Measurements from ENCODE around the gene ORAI2.
"Not testable (repeated sequence)": the region's sequence is repeated elsewhere in the genome, so short reads cannot be mapped to it uniquely, and the experiment has no call there.

Gene ORAI2

DNA sequence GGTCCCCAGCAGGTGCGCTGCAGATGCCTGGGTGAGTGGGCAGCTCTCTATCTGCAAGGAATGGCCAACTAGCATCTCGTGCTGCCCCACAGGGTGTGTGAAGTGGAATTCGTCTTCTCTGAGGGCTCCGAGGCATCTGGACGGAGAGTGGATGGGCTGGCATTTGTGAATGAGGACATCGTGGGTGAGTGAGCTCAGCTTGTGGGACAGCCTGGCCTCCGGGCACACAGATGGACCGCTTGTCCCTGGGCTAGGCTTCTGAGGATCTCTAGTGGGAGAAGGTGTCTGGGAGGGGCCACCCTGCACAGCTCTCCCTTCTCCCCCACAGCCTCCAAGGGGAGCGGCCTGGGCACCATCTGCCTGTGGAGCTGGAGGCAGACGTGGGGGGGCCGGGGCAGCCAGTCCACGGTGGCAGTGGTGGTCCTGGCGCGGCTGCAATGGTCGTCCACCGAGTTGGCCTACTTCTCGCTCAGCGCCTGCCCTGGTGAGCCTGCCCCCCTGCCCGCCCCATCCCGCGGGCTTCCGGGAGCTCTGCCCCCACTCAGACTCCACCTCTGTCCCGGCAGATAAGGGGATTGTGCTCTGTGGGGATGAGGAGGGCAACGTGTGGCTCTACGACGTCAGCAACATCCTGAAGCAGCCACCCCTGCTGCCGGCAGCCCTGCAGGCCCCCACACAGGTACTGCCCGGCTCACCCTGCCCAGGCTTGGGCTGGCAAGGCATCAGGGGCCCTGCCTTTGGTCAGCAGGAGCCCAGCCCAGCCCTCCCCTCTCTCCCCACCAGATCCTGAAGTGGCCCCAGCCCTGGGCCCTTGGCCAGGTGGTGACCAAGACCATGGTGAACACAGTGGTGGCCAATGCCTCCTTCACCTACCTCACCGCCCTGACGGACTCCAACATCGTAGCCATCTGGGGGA lies 39.0 kb downstream of the ORAI2 start:
- no peak for DNase-seq

DNA sequence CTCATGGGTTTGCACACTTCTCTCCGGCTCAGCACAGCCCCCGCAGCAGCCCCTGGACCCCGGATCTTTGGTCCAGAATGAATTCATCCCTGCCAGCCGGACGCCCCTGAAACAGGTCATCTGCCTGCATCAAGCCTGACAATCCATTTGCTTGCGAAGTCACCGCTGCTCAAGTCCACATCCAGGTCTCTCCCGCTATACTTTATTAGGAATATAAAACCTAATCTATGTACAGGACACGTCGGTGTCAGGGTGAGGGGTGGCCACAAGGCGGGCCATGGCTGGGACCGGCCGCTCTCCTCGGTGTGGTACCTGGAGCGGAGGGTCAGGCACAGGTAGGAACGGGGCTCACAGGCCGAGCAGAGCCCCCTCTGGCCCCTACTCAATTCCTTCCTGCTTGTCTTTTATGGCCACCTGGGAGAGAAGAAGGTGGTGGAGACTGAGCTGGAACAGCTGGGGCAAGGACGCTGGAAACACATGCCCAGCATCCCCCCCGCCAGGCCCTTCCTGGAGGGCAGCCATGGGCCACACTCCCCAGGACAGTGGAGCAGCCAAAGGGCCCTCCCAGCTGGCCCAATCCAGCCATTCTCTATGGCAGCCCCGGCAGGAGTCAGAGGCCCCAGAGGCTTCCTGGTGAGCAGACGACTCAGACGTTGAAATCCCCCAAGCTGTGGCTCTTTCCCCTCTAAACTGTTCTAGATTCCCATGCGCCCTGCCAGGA lies 40.1 kb downstream of the ORAI2 start:
- no peak for DNase-seq

- not testable (repeated sequence) for DNase-seq
Observed at GRCh38 chr7:102474116-102474515, 40.7 kb downstream of the ORAI2 start.

DNA sequence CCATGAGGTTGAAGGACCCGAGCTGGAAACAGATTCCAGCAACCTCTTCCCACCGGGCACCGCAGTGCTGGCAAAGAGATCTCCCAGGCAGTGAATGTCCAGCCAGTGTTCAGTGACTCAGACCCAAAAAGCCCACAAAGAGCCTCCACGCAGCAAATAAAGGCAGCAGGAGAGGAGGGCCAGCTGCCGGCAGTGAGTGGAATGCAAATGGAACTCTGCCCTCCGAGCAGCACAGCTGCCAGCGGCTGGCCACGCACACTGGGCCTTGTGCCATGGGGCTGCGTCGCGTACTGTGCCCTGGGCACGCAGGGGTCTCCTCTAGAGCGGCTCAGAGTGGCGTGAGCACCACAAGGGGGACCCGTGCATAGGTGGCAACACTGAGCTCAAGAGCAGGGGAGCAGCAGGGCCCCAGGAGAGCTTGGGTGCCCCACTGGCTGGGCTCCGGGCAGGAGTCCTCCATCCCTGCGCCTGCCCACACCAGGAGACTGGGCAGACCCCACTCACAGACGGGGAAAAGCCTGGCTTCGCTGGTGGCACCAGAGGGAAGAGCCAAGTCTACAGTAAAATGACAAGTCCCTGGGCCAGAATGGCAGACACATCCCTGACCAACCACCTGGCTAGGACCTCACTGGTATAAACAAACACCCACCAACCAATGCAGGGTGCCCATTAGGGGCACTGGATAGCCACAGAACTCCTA lies 41.5 kb downstream of the ORAI2 start:
- not testable (repeated sequence) for DNase-seq

DNA sequence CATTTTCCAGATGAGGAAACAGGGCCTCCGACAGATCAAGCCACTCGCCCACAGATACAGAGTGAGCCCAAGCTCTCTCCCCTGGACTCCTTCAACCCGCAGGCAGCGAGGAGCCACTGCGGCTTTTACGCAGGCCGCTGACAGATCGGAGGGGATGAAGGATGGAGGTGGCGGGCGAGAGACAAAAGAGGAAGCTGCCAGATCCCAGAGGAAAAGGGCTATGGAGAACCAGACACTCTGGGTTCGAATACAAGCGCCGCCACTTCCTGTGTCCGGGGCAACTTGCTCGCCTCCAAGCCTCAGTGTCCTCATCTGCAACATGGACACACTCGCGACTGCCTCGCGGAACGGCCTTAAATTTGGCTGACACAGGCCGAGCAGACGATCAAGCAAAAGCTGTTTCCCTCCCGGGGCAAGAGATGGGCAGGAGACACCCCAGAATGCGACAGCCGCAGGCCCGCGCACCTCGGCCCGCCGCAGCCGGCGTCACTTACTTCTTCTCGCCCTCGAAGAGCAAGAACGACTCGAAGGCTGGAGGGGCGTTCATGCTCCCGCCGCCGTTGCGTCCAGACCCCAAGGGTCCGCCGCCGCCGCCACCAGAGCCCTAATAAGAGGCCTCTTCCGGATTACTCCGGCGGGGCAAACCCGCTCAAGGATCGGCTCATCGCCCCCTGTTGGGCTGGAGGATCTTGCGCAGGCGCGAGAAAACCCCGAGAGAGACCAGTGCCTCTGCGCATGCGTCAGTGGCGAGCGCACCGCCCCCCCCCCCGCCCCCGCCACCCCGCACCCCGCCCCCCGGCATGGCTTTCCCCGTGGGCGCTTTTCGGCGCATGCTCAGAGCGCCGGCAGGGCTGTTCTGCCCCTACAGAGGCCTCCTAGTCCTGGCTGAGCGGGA lies 45.2 kb downstream of the ORAI2 start, which contains the start of gene POLR2J:
TSS of gene POLR2J (minus strand) at position 609 of the 895 bp plus-strand sequence. CDS start at position 547, 62 bp downstream.
- not testable (repeated sequence) for DNase-seq

DNA sequence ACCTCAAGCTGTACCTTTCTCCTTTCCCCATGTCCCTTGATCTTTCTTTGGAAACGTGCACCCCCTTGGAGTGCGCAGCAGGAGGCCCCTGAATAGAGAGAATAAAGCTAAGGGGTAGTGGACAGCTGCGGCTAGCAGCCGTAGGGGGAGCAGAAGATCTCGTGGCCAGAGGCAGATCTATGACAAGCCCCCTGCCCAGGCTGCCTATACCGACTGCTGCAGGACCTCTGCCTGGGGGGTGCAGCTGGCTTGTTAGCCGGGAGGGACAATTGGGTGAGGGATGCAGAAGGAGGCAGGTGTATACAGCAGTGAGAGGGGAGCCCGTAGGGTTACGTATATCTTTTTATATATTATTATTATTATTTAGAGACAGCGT lies 45.8 kb downstream of the ORAI2 start:
- not testable (repeated sequence) for DNase-seq

- DNase-seq = not testable (repeated sequence)
Observed at GRCh38 chr7:102479982-102480637, 46.7 kb downstream of the ORAI2 start.

GRCh38 chr7:102481962-102482361 lies 48.6 kb downstream of the ORAI2 start:
- DNase-seq = not testable (repeated sequence)

GRCh38 chr7:102484317-102484716 lies 50.9 kb downstream of the ORAI2 start:
- not testable (repeated sequence) for DNase-seq

- DNase-seq = not testable (repeated sequence)
Observed at GRCh38 chr7:102490529-102491075, 57.2 kb downstream of the ORAI2 start.

DNA sequence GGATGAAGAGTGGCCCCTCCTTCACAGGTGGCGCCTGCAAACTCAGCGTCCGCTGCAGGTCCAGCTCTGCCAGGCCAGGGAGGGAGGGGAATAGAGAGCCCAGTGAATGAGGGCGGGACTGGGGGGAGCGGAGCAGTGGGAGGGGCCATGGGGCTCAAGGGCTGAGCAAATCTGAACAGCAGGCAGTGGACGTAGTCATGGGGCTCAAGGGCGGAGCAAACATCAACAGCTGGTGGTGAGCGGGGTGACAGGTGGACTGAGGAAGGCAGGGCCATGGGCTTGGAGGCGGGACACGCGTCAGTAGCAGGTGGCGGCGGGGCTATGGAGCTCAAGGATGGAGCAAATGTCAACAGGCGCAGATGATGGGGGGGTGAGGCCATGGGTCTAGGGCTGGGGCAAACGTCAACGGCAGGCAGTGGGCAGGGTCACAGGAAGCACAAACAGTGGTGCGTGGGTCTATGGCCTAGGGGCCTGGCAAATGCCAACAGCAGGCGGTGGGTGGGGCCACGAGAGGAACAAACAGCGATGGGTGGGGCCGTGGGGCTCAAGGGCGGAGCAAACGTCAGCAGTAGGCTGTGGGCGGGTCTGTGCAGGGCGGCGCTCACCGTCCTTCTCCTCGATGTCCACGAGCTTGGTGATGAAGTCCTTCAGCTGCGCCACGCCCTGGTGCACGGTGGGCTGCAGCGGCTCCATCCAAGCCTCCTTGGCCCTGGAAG lies 60.0 kb downstream of the ORAI2 start:
- not testable (repeated sequence) for DNase-seq

- DNase-seq = not testable (repeated sequence)
Observed at GRCh38 chr7:102494026-102494425, 60.7 kb downstream of the ORAI2 start.

GRCh38 chr7:102494473-102495149 lies 61.2 kb downstream of the ORAI2 start:
- not testable (repeated sequence) for DNase-seq

DNA sequence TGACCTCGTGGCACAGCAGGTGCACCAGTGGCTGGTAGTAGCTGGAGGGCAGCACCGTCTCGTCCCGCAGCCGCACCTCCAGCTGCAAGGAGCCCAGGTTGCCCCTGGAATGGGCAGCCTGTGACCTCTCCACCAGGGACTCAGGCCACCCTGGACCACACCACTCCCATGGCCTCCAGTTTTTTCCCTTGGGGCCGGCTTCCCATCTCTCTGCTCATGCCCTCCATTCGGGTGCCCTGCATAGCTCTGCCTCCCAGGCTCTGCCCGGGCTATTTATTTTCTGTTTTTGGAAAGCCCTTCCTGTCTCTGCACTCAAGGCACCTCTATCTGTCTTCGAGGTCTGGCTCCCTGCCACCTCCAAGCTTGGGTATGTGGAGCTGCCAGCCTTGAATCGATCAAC lies 63.5 kb downstream of the ORAI2 start:
- DNase-seq = not testable (repeated sequence)

GRCh38 chr7:102497308-102497707 lies 63.9 kb downstream of the ORAI2 start:
- not testable (repeated sequence) for DNase-seq

DNA sequence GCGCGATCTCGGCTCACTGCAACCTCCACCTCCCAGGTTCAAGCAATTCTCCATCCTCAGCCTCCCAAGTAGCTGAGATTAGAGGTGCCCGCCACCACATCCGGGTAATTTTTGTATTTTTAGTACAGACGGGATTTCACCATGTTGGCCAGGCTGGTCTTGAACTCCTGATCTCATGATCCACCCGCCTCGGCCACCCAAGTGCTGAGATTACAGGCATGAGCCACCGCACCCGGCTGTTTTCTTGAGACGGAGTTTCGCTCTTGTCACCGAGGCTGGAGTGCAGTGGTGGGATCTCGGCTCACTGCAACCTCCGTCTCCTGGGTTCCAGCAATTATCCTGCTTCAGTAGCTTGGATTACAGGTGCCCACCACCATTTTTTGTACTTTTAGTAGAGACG lies 64.9 kb downstream of the ORAI2 start:
- DNase-seq = not testable (repeated sequence)

DNA sequence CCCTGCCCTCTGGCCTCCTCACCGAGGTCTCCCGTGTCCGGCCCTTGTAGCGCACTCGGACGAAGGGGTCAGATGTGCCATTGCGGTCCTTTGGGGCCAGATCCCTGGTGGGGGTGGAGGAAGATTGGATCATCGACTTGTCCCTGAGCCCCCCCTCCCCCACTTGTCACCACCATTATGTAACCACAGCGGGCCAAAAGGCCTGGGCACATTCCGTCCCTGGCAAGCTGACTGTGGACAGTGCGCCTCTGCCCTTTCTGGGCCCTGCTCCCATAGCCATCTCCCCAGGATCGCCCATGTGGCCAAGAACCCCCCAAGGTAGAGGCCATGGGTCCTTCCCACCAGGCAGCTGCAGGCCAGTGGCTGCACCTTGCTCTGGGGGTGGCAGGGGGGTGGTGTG lies 69.8 kb downstream of the ORAI2 start:
- DNase-seq = not testable (repeated sequence)

GRCh38 chr7:102505298-102506185 lies 72.2 kb downstream of the ORAI2 start:
- not testable (repeated sequence) for DNase-seq

Measured in SHP77 treated with DMSO at 0.1 percent for 48 hours (cell line).